ENCODE data around the gene DPYD.

Gene DPYD

GRCh38 chr1:97168056-97168455, 752.8 kb downstream of the DPYD start:
- DNase-seq (ENCODE audit: low read depth, low spot score), result no peak
- H3K4me3 ChIP-seq (ENCODE audit: low read depth, low read length), result no peak overlapping the region
- POLR2A ChIA-PET, result no interaction called here
- CTCF ChIA-PET, result interaction anchor here (0.9 kb wide), 1 partner anchor 17 kb away, joined by 3 read pairs; no protein-coding TSS in a partner anchor
- no peak for TF ChIP-seq CTCF (IDR thresholded peaks at IDR 0.05; ENCODE audit: insufficient read depth, low read length, missing control alignments)

GRCh38 chr1:97167246-97167645, 753.6 kb downstream of the DPYD start:
- no peak for TF ChIP-seq CTCF (IDR thresholded peaks at IDR 0.05; ENCODE audit: insufficient read depth, low read length, missing control alignments)
- ChIA-PET CTCF (no interaction called here), POLR2A (no interaction called here)
- H3K4me3 ChIP-seq (ENCODE audit: low read depth, low read length), result no peak overlapping the region
- DNase-seq (ENCODE audit: low read depth, low spot score), result no peak

GRCh38 chr1:97166626-97167025, 754.2 kb downstream of the DPYD start:
- ChIA-PET CTCF (interaction anchor here (1.0 kb wide), 1 partner anchor 16 kb away, joined by 3 read pairs; no protein-coding TSS in a partner anchor), POLR2A (no interaction called here)
- no peak for TF ChIP-seq CTCF (IDR thresholded peaks at IDR 0.05; ENCODE audit: insufficient read depth, low read length, missing control alignments)
- DNase-seq (ENCODE audit: low read depth, low spot score), result no peak
- no peak overlapping the region for H3K4me3 ChIP-seq (ENCODE audit: low read depth, low read length)

- H3K4me3 ChIP-seq (ENCODE audit: low read depth, low read length), result no peak overlapping the region
- no peak for TF ChIP-seq CTCF (IDR thresholded peaks at IDR 0.05; ENCODE audit: insufficient read depth, low read length, missing control alignments)
- CTCF ChIA-PET, result no interaction called here
- POLR2A ChIA-PET, result no interaction called here
- no peak for DNase-seq (ENCODE audit: low read depth, low spot score)
Measured at GRCh38 chr1:97164276-97164639, 756.6 kb downstream of the DPYD start.

GRCh38 chr1:97163591-97164275, 757.1 kb downstream of the DPYD start:
- no peak for DNase-seq (ENCODE audit: low read depth, low spot score)
- CTCF ChIA-PET, result no interaction called here
- no peak for TF ChIP-seq CTCF (IDR thresholded peaks at IDR 0.05; ENCODE audit: insufficient read depth, low read length, missing control alignments)
- POLR2A ChIA-PET, result no interaction called here
- no peak overlapping the region for H3K4me3 ChIP-seq (ENCODE audit: low read depth, low read length)

- no peak for DNase-seq (ENCODE audit: low read depth, low spot score)
- H3K4me3 ChIP-seq (ENCODE audit: low read depth, low read length), result no peak overlapping the region
- POLR2A ChIA-PET, result no interaction called here
- no peak for TF ChIP-seq CTCF (IDR thresholded peaks at IDR 0.05; ENCODE audit: insufficient read depth, low read length, missing control alignments)
- CTCF ChIA-PET, result no interaction called here
Measured at GRCh38 chr1:97160818-97161217, 760.0 kb downstream of the DPYD start.

Data from AG04449 (cell line).